G401 (cell line): ENCODE measurements around the gene DNAL4. TPM values are rescaled to one million over a fixed set of nuclear protein-coding genes. Genes with fewer than 3 reads are reported as not detected.

ENCODE experiments used
- DNase-seq: peaks from one replicate; pipeline ENCODE4 v3.0.0-alpha.2; 2015; ENCODE audit warnings: low spot score
- in situ Hi-C: cut with HindIII; loops from 2 replicates; pipeline ENCODE4 v1.10.0; 2016; ENCODE audit warnings: low sequenced_read_pairs, mixed read lengths
- total RNA-seq: library from RNA; depleted of rRNA; stranded (reverse); fragments of >200 nt; shearing (Covaris generic); gene quantifications from 2 replicates; pipeline ENCODE4 v1.2.3, GENCODE V29; 2014

DNAL4 gene
- total RNA-seq, 1 experiment from 2014 or later: 30.9 TPM

DNA sequence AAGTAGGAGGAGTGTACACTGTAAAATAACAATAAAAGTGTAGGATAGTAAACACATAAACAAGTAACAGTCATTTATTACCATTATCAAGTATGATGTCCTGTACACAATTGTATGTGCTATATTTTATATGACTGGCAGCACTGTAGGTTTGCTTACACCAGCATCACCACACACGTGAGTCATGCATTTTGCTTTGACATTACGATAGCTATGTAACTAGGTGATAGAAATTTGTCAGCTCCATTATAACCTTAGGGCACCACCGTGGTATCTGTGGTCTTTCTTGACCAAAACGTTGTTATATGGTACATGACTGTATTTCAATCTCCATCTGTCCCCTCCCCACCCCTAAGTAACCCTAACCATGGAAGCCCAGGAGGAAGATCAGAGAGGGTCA lies 1.1 kb downstream of the DNAL4 start:
- DNase-seq: no peak
- in situ Hi-C loops: no loop called here

DNA sequence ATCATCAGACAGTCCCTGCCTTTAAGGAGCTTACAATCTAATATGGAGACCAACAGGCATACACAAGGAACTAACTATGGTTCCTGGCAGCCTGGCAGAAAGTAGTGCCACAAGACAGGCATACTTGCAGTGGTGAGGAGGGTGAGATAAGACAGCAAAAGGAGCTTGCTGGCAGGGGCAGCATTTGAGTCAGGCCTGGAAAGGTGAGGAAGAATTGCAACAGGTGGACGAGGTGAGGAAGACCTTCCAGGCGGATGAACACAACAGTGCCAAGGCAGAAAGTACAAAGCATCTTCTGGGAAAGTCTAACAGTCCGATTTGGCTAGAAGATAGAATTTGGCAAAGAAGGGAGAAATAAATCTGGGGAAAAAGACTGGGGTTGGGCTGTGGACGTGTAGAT lies 4.3 kb downstream of the DNAL4 start:
- in situ Hi-C loops: no loop called here
- DNase-seq: no peak

DNA sequence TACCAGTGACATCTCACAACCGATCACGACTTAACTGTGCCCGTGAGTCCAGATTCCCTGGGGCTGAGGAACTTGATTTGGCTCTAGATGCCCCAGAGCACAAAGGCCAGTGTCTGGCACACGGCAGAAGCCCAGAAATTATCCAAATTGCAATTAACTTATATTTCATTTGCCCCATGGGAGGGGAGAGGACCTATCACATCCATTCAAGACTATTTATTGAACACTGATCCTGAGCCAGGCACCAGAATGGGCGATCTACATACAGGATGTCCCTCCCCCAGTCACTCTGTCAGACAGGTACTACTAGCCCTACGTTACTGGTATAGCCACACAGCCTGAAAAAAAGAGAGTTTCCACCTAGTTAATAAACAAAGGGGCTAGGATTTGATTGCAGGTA lies 5.1 kb downstream of the DNAL4 start:
- in situ Hi-C loops: no loop called here
- no peak for DNase-seq

DNA sequence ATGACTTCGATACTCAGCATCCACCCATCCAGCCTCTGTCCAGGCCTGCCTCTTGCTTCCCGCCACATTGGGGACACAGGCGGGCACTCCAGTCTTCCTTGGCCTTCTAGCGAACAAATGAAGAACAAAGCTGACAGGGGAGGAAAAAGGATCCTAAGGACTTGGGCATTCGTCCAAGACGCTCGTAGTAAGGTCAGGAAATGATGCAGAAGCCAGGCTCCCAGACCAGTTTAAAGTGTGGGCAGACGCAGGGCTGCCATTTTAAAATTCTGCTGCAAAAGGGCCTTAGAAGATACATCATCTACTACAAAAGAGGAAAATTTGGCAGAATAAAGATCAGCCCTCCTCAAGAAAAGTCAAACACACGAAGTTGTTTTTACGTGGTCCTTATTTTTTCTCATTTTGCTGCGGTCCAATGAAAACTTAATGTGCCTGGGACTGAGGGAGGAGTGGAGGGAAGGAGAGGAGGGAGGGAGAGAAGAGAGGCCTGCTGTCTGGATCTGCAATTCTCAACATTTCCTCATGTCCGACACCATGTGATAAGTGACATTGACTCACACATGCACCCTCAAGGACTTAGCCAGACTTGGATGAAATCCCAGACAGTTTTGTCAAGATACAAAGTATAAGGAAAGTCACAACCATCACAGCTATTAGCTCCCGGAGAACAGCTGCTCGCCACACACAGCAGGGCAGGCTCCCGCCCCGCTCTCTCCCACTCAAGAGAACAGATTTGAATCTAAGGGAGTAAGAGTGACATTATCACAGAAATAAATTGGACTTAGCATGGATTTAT lies 5.7 kb downstream of the DNAL4 start:
- in situ Hi-C loops: no loop called here
- DNase-seq: no peak

DNA sequence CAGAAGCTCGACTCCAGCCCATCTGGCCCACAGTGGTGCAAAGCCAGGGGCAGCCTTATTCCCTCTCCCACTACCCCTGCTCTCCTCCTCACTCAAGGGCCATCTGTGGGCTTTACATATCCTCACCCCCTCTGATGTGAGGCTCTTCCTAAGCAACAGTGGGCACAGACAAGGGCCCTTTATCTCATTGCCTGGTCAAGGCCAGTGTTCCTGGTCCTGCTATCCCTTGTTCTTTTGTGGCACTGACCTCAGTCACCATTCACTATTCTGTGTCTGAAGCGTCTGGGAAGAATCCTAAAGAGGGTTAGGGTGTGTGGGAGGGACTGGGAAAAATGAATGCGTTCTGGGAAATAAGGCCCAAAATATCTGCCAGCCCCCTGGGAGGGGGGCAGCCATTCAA lies 7.3 kb downstream of the DNAL4 start:
- in situ Hi-C loops: no loop called here
- no peak for DNase-seq

DNA sequence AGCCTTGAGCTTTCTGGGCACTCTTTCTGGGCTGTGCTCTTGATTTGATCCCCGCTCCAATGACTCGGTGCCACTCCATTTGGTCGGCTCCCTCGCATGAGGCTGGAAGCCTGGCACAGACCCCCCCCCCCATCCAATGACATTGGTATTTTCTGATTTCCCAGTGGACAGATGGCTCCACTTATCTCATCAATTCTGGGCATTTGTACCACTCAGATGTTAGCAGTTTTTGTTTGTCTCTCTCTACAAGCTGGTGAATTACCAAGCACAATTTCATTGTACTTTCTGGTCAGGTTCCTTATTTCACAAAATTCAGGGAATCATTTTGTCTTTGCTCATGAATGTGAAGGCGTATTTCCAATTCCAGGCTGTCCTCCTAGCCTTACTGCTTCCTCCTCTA lies 9.1 kb downstream of the DNAL4 start:
- in situ Hi-C loops: no loop called here
- DNase-seq: no peak

DNA sequence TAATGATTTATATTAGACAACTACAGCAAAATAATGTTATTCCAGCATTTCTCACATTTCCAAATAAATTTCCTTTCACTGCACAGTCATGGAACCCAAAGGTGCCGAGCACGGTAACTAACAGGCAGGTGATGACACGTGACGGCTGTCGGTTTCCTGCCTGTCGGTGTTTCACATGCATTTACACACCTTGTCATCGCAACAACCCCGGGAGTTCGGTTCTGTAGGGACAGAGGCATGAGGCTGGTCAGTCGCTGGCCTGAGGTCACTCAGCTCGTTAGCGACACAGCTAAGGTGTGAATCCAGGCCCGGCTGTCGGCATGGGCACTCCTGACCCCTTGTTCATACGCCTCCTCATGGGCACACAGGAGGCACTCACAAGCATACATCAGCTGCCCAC lies 9.9 kb downstream of the DNAL4 start:
- DNase-seq: no peak
- in situ Hi-C loops: no loop called here

DNA sequence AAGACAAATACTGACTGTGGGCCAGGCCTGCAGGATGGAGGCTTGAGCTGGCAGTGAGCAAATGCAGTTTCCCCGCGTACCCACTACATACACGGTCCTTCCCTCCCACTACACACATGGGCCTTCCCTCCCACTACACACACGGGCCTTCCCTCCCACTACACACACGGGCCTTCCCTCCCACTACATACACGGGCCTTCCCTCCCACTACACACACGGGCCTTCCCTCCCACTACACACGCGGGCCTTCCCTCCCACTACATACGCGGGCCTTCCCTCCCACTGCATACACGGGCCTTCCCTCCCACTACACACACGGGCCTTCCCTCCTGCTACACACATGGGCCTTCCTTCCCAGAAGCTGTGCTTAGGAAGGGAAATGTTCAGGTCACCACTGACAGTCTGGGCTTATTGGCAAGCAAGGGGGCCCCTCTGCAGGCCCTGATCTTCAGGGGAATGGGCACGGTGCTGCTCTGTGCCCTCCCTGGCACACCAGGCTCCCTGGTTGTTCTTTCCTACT lies 10.8 kb downstream of the DNAL4 start:
- in situ Hi-C loops: no loop called here
- no peak for DNase-seq

DNA sequence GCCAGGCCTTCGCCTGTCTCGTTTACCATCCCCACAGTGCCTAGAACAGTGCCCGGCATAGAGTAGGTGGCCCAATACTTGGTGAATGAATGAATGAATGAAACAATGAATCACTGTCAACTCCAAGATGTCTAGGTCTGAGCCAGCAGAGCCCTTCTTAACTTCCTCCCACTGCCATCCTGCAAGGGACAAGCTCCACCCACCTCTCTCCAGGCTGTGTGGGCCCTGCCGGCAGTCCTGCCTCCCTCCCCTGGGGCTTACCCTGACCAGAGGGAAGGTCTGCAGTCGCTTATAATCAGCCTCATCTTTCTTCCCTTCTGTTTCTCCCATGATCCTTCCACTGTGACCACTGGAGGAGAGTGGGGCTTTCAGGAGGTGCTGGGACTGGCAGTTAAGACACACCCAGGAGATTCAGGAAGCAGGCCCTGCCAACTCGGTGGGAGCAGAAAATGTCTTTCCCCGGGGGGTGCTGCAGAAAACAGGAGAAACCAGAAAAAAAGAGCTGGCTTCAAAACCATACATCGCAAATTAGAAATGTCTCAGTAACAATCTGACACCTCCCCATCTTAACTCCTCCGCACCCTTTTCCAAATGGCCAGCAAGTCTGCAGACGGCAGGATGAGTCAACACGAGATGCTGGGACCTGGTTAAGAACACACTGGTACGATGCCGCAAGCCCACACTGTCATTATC lies 11.4 kb downstream of the DNAL4 start:
- DNase-seq: no peak
- in situ Hi-C loops: no loop called here

DNA sequence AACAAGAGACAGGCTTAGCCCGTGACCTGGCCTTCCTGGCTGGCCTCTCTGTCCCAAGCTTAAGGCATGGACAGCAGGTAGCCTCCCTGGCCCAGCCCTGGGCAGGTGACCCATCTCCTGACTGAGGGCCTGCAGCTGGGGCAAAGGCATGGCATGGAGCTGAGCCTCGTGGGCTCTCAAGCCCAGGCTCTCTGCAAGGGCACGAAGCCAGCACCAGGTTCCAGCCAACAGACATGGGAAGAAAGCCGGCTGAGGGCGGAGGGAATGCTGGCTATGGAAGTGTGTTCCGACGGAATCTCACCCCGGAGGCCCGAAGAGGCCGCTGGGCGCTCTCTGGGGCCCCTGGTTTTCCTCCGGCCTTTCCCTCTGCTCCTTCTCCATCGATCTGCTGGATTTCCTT lies 12.9 kb downstream of the DNAL4 start:
- DNase-seq: peak; percentile 67
- in situ Hi-C loops: no loop called here

DNA sequence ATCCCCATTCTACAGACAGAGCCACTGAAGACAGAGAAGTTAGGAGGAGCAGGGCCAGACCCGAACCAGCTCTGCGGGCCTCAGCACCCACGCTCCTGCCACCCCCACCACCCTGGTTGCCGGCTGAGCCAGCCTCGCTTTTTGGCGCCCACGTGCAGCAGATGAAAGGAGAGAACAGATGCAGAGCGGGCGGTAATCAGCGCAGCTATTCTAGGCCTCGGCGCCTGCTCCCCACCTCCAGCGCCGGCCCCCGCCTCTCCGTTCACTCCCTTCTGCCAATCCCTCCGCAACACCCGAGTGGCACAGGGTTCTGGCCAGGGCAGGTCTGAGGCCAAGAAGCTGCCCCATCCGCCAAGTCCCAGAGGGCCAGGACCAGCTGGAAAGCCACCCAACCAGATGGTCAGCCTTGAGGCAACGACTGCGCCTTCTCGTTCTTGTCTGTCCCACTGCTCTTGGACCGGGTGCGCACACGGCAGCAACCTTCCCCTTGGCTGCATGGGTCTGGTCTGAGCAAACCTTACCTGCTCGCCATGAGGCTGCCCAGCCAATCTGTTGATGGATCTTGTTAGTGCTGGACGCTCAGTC lies 16.8 kb downstream of the DNAL4 start:
- peak; percentile 45 for DNase-seq
- in situ Hi-C loops: no loop called here

DNA sequence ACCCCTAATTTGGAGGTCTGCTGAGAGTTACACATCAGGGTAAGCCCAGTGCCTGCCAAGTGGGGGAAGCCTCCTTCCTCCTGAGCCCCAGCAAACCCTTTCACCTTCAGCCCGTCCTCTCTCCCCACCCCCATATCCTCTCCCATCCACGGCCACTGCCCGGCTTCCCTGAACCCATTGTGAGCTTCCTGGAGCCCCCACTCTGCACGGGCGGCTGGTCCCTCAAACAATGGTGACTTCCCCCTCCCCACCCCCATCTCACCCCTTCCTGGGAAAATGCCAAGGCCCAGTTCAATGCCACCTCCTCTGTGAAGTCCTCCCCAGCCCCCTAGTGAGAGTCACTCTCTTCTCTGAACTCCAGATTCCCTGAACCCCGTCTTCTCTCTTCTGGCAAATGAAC lies 17.9 kb downstream of the DNAL4 start:
- no peak for DNase-seq
- in situ Hi-C loops: no loop called here

DNA sequence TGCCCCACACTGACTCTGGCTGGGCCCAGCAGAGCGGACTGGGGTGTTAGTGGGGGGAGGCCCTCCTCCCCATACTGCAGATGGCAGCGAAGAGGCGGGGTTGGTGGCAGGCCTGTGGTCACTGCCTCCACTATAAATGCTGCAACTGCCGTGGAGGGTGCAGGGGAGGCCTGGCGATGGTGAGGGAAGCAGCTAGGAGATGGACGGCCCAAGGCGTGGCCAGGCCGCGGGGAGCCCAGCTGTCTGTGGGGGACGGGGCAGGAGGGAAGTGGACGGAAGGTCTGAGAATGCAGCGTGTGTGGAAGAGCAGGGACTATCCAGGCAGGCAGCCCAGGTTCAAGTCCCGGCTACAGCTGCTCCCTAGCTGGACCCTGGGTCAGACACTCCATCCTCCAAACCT lies 18.3 kb downstream of the DNAL4 start:
- no peak for DNase-seq
- in situ Hi-C loops: no loop called here

DNA sequence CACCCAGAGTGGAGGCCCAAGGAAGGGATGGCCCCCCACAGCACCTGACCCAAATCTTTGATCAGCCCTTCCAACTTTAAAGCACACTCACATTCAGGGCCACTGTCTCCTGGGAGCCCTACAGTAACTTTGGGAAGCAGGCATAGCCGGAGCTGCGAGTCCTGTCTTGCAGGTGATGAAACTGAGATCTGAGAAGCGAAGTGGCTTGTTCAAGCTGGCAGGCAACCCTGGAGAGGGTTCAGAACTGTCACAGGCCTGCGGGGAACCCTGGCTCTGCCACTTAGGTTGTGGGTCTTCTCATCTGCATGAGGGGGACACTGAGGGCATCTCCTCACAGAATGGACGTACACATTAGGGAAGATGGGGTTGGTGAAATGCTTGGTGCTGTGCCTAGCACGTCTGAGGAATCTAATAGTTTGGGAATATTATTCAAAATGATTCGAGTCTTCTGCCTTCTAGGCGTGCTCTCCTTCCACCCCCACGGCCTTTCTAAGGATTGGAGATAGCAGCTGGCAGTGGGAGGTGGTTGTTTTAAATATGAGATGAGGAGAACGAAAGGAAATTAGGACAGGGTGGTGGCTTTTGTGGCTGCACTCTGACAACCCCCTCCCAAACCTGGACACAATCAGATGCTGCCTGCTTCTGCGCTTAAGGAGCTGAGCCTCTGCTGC lies 19.3 kb downstream of the DNAL4 start:
- DNase-seq: no peak

DNA sequence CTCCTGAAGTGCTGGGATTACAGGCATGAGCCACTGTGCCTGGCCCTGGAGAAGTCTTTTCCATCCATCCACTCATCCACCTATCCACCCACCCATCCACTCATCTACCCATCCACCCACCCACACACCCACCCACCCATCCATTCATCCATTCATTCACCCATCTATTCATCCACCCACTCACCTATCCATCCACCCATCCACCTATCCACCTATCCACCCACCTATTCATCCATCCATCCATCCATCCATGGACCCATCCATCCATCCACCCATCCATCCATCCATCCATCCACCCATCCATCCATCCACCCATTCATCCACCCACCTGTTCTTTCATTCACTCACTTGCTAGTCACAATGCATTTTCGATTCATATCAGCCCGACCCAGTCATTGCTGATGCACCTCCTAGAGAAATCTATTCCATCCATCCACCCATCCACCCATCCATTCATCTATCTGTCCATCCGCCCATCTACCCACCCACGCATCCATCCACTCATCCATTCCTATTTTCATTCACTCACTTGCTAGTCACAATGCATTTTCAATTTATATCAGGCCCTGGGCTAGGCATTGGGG lies 20.5 kb downstream of the DNAL4 start:
- in situ Hi-C loops: no loop called here
- DNase-seq: no peak

More for the DNA sequence above, 19.3 kb downstream of the DNAL4 start:
- in situ Hi-C loops: no loop called here

DNA sequence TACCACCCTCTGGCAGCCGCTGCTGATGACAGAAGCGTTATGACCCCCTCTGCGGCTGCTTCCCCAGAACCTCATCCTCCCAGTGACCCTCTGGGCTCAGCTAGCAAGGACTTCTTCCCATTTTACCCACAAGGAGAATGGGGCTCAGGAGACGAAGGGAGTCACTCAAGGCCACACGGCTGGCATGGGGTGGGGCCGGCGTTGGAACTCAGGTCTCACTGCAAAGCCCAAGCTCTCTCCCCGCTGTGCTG lies 21.4 kb downstream of the DNAL4 start:
- no peak for DNase-seq
- in situ Hi-C loops: no loop called here

DNA sequence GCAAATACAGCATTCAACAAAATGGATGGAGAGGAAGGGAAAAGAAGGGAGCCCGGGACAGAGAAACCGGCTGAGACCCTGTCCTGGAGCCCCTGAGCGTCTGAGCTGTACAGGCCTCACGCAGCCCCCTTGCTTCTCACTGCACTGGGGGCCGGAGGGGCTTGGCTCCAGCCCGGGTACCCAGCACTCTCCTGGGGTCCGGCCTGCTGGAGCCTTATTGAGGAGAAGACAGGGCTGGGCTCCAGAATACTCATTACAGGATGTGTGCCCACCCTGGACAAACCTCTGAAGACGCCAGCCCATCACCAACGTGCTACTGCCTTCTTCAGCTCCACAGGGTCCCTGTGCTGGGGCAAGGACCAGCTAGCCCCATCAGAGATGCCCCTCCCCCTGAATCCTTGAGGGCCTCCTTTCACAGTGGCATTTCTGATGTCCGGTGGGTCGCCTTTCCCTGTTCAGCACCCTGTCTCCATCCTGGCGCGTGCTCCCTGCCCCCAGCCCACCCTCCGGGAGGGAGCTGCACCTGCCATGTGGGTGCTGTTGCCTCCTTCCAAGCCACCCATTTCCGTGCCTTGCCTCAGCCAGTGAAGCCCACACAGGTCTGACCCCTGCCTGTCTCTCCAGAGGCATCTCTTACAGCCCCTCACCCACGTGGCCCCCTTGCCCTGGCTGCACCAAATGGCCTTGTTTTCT lies 23.5 kb downstream of the DNAL4 start:
- in situ Hi-C loops: no loop called here
- no peak for DNase-seq

DNA sequence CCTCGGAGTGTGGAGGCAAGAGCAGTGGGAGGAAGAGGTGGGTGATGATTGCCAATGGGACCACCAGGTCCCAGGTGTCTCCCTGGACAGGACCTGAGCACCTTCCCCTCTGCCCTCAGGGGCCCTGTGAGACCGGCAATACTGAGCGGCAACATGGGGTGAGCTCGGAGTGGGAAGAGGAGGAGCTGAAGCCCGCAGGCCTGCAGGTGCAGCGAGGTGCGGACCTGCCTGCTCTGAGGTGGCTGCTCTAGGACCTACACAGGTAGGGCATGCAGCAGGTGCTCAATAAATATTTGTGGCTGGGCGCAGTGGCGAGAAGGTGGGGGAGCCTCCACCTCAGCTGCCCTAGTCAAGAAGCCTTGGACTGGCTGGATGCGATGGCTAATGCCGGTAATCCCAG lies 25.9 kb downstream of the DNAL4 start:
- in situ Hi-C loops: no loop called here

DNA sequence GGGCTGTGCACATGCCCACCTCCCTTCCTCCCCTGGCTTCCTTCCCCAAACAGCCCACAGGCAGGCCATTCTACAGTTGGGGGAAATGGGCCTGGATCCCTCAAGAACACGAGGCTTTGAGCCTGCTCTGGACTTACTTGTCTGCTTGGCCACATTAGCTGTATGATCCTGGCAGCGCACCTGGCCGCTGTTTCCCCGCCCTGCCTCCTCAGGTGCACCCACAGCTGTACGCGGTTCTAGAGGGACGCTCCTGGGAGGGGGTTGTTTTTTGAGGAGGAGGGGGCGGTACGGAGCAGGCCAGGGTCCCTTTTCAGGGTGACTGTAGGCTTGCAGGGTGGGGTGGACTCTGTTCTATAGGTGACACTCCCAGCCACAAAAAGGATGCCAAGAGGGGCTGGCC lies 26.6 kb downstream of the DNAL4 start:
- no peak for DNase-seq
- in situ Hi-C loops: no loop called here

More for the DNA sequence above, 25.9 kb downstream of the DNAL4 start:
- no peak for DNase-seq
